ENCODE measurements around the gene PPP1CA.

PPP1CA gene

GRCh38 chr11:67373648-67374570 is 27.7 kb downstream of the PPP1CA start:
- peak in 3 of 10 donors; percentile 32 to 68 (median 39) for DNase-seq
- intact Hi-C loops (cut with DNase I): no loop called here

- peak in 2 of 10 donors; percentile 53 to 86 for DNase-seq
- intact Hi-C loops (cut with DNase I): no loop called here
Measured at GRCh38 chr11:67372993-67373647, 28.5 kb downstream of the PPP1CA start, which contains the start of gene CLCF1. Gene CLCF1 (minus strand): TSS chr11:67373598. CDS start chr11:67373539, 59 bp downstream.

GRCh38 chr11:67372321-67372992 is 29.2 kb downstream of the PPP1CA start:
- peak in 1 of 10 donors; percentile 65 for DNase-seq

GRCh38 chr11:67371911-67372320 is 29.7 kb downstream of the PPP1CA start:
- intact Hi-C loops (cut with DNase I): no loop called here
- peak in 1 of 10 donors; percentile 62 for DNase-seq

More at GRCh38 chr11:67372321-67372992, 29.2 kb downstream of the PPP1CA start:
- intact Hi-C loops (cut with DNase I): no loop called here

- intact Hi-C loops (cut with DNase I): no loop called here
- DNase-seq: peak in 1 of 10 donors; percentile 67
Measured at GRCh38 chr11:67371189-67371910, 30.3 kb downstream of the PPP1CA start.

- no peak for DNase-seq
- intact Hi-C loops (cut with DNase I): no loop called here
Measured at GRCh38 chr11:67370351-67371076, 31.1 kb downstream of the PPP1CA start.

- DNase-seq: no peak
- intact Hi-C loops (cut with DNase I): no loop called here
Measured at GRCh38 chr11:67369801-67370284, 31.8 kb downstream of the PPP1CA start.

- DNase-seq: peak in 1 of 10 donors; percentile 30
- intact Hi-C loops (cut with DNase I): no loop called here
Measured at GRCh38 chr11:67369275-67369674, 32.4 kb downstream of the PPP1CA start.

- DNase-seq: no peak
- intact Hi-C loops (cut with DNase I): no loop called here
Measured at GRCh38 chr11:67368621-67369020, 33.0 kb downstream of the PPP1CA start.

GRCh38 chr11:67367761-67368227 is 33.9 kb downstream of the PPP1CA start:
- DNase-seq: peak in 1 of 10 donors; percentile 43
- intact Hi-C loops (cut with DNase I): no loop called here

GRCh38 chr11:67366961-67367760 is 34.5 kb downstream of the PPP1CA start:
- peak in 1 of 10 donors; percentile 70 for DNase-seq
- intact Hi-C loops (cut with DNase I): no loop called here

GRCh38 chr11:67366546-67366945 is 35.1 kb downstream of the PPP1CA start:
- intact Hi-C loops (cut with DNase I): no loop called here

GRCh38 chr11:67365736-67366444 is 35.8 kb downstream of the PPP1CA start:
- intact Hi-C loops (cut with DNase I): no loop called here
- DNase-seq: peak in 8 of 10 donors; percentile 54 to 94 (median 70)

More at GRCh38 chr11:67366546-67366945, 35.1 kb downstream of the PPP1CA start:
- DNase-seq: peak in 1 of 10 donors; percentile 79

GRCh38 chr11:67364783-67365722 is 36.6 kb downstream of the PPP1CA start:
- intact Hi-C loops (cut with DNase I): no loop called here
- peak in 1 of 10 donors; percentile 78 for DNase-seq

- no peak for DNase-seq
- intact Hi-C loops (cut with DNase I): no loop called here
Measured at GRCh38 chr11:67364169-67364568, 37.5 kb downstream of the PPP1CA start.

Measured in posterior cingulate gyrus (tissue), 11 donors.